A673 (cell line): ENCODE measurements around the gene LORICRIN.

Experiments used
- CTCF ChIP-seq: fragments of 300-800, 200-600 bp; sonication (generic); conservative IDR thresholded peaks from 2 replicates; pipeline ENCODE4 v1.5.1; 2017; ENCODE audit warnings: low read depth, mild to moderate bottlenecking, antibody characterized with exemption, low read length, moderate library complexity, mixed read lengths
- EZH2 ChIP-seq: fragments of 200-600 bp; sonication (generic); IDR thresholded peaks from 2 replicates; pipeline ENCODE4 v1.6.1; 2017; ENCODE audit warnings: borderline replicate concordance, low read depth, mild to moderate bottlenecking, mixed read lengths, antibody characterized with exemption, low read length; ENCODE audit not compliant: poor library complexity, severe bottlenecking

GRCh38 chr1:153232553-153232952 lies 26.9 kb upstream of the LORICRIN start:
- TF ChIP-seq CTCF: no peak
- TF ChIP-seq EZH2: no peak
